HPDE6-E6E7 (cell line): ENCODE data around the gene FGFR3.

ENCODE experiments used
- DNase-seq: peaks from one replicate; pipeline ENCODE4 v3.0.0; 2011; ENCODE audit warnings: missing footprints; ENCODE audit errors: extremely low spot score

FGFR3 gene

DNA sequence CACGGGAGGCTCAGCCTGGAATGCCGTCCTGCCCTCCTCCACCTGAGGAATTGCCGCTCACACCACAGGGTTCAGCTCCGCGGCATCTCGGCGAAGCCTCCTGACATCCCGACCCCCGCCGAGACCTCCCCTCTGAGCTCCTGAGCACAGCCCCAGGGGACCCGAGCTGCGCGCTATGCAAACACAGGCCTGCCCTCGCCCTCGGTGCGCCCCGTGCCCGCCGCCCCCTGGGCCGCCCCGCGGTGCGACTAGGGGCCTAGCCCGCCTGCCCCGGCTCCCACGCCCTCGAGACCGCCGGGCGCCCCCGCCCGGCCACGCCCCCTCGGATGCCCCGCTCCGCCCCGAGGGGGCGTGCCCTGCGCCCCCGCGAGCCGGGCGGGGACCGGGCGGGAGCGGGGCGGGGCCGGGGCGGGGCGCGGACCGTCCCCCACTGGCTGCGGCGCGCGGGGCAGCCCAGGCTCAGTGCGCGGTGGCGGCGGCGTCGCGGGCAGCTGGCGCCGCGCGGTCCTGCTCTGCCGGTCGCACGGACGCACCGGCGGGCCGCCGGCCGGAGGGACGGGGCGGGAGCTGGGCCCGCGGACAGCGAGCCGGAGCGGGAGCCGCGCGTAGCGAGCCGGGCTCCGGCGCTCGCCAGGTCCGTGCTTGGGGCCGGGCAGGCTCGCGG, at the start of gene FGFR3:
Gene FGFR3 (plus strand): TSS at position 462 of the 664 bp plus-strand sequence. CDS start 642 bp downstream, outside the sequence.
- peak; percentile 63 for DNase-seq

DNA sequence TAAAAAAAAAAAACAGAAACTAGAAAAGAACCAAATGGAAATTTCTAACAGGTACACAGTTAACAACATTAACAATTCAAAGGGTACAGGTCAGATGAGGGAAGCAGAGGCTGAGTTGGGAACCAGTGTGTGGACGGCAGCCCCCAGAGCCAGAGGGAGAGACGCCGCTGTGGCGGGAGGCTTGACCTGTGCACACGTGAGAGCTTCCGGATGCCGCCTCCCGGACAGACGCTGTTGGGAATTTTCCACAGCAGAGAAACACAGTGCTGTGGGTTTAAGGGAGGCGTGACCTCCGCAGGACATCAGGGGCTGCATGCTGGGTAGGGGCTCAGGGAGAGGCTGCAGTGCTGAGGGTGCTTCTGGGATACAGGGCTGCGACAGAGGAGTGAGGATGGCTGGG, 49.5 kb upstream of the FGFR3 start:
- no peak for DNase-seq

DNA sequence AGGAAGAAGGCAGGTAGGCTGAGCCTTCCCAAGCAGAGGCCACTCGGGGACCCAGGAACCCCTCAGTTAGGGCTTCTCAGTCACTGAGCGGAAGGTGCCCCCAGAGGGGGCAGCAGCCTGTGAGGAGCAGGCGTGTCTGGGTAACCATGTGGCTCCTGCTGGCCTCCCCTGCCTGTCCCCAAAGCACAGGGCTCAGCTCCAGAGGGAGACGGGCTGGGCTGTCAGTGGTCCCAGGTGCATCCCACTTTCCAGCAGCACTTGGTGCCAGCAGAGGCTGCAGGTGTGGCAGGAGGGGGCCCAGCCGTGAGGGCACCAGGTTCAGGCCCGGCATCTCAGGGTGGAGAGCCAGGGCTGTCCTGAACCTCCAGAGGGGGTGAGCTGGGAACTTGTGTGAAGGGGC, 49.1 kb upstream of the FGFR3 start:
- DNase-seq: no peak

DNA sequence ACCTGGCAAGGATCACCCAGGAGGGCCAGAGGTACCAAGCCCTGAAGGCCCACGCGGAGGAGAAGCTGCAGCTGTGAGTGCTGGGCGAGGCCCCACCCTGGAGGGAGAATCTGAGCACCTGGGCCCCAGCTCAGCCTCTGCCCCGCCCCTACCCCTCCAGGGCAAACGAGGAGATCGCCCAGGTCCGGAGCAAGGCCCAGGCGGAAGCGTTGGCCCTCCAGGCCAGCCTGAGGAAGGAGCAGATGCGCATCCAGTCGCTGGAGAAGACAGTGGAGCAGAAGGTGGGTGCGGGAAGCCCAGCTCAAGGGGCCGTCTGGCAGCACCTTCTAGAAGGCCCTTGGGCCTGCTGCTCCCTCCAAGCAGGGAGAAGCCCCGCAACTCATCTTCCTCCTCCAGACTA, 48.5 kb upstream of the FGFR3 start:
- no peak for DNase-seq

DNA sequence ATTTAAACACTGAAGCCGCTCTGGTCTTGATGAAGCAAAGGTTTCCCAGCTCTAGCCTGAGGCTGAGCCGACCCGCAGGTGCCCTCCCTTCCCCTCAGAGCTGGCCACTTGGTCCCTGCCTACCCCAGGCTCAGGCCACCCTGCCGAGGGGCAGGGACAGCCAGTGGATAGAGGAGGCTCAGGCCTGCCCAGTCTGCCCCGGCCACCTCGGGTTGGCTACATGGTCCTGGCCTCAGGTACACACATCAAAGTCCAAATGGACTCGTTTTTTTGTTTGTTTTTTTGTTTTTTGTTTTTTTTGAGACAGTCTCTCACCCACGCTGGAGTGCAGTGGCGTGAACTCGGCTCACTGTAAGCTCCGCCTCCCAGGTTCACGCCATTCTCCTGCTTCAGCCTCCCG, 47.9 kb upstream of the FGFR3 start:
- no peak for DNase-seq

DNA sequence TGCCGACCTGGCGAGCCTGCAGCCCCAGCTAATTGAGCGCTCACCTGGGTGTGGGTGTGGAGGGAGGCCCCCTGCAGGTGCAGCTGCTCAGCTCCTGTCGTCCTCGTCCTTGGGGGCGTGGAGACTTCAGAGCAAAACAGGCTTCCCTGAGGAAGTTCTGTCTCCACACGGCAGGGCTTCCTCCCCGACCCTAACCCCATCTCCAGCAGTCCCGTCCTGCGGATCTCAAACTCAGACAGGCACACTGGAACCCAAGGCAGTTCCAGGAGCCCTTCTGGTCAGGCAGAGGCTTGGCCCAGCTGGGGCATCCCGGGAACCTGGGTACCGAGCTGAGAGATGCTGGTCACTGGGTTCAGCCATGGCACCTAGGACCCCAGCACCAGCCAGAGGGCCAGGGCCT, 47.4 kb upstream of the FGFR3 start:
- DNase-seq: no peak

DNA sequence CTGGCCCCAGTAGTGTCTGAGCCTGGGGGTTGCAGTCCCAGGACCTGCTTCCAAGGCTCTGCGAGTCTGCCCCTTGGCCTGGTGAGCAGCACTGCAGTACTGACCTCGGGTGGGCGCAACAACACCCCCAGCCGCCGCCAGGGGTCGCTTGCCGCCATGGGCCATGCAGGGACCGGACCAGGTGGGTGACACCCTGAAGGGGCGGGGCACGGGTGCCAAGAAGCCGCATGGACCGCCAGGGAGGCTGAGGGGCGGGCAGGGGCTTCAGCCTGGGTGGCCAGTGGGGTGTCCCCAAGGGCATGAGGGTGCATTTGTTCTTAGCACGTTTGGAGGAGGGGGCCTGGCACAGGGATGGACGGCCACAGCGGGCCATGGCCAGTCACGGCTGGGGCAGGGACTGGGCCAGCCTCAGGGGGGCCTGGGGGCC, 46.8 kb upstream of the FGFR3 start:
- peak; percentile 53 for DNase-seq

DNA sequence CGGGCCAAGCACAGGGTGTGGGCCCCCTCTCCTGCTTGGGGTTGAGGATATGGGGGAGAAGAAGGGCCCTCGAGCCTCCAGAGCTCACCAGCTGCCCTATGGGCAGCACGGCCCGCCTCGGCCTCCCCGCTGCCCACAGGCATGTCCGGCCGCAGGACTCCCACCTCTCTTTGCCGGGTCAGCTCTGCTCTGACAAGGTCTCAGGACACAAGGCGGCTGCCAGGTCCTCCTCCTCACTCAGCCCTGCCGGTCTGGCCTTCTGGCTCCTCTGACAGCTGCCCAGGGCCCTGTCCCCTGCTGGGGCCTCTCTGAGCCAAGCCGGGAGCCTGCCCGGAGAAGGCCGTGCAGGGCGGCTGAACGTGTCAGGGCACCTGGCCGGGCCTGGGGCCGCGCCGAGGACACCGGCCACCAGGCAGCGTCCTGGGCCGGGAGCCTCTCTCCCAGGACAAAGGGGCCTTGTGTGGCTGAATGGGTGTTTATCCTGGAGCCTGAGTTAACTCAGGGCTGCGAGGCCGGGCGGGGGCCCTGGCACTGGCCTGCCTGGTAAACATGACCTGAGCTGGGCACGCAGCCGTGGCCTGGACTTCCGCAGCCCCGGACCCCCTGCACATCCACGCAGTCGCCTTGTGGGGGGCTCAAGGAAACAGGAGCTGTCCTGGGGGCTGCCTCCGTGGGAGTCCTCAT, 46.0 kb upstream of the FGFR3 start:
- DNase-seq: no peak

DNA sequence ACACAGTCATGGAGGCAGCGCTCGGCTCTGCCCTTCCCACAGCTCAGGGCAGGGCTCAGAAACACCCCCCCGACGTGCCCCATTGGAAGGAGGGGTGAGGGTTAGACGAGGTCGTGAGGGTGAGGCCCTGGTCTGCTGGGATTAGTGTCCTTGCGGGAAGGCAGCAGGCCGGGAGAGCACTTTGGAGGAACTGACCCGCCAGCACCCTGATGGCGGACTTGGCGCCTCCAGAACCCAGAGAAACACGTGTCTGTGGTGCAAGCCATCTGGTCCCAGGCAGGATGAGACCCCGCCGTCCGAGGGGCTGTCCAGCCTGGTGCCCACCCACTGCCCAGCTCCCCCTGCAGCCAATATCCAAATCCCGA, 45.5 kb upstream of the FGFR3 start:
- no peak for DNase-seq

DNA sequence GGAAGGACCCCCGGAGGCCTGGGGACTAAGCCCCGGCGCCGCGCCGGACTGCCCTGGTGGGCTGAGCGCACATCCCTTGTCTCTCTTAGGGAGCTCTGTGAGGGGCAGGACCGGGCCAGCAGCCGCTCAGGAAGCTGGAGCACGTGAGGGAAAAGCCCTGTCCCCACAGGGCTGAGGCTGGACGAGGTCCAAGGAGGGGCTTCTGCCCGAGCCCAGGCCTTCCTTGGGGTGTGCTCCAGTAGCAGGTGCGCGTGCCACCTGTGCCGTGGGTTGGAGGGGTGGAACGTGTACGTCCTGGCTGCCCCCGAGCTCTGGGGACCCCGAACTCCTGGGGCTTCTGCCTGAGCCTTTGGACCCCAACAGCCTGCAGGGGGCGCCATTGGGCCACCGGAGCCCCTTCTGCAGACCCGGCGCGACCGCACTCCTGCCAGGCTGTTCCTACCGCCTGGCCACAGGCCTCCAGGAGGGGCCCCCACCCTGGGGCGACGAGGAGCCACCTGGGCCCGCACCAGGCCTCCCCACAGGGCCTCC, 44.6 kb upstream of the FGFR3 start:
- peak; percentile 87 for DNase-seq

DNA sequence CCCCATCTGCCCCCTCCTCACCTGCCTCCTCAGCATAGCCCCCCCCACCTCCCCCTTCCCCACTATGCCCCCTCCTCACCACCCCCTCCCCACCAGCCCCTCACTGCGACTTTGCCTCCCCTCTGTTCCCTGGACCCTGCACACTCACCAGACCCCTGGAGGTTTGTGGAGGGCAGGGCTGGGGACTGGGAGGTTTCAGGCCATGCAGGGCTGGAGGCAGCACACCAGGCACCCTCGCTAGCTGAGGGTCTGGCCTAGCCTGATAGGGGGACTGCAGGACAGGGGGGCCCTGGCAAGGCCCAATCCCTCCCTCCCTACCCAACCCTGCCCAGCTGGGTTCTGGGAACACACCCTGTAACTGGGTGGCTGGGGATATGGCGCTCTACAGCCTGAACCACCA, 43.7 kb upstream of the FGFR3 start:
- no peak for DNase-seq

DNA sequence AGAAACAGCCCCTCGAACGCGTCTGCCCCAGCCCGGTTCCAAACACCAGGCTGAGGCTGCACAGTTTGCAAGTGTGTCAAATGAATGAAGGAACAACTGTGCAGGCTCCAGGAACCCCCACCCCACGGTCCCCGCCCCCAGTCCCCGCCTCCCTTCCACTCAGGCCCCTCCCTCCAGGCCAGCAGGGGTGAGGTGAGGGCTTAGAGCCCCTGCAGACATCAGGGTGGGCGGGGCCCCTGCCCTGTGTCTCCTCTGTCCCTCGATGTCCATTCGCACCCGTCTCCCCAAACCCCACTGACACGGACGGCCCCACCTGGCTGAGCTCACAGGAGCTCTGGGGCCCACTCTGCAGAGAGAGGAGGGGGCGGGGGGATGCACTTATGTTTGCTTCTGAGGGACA, 43.3 kb upstream of the FGFR3 start:
- no peak for DNase-seq

DNA sequence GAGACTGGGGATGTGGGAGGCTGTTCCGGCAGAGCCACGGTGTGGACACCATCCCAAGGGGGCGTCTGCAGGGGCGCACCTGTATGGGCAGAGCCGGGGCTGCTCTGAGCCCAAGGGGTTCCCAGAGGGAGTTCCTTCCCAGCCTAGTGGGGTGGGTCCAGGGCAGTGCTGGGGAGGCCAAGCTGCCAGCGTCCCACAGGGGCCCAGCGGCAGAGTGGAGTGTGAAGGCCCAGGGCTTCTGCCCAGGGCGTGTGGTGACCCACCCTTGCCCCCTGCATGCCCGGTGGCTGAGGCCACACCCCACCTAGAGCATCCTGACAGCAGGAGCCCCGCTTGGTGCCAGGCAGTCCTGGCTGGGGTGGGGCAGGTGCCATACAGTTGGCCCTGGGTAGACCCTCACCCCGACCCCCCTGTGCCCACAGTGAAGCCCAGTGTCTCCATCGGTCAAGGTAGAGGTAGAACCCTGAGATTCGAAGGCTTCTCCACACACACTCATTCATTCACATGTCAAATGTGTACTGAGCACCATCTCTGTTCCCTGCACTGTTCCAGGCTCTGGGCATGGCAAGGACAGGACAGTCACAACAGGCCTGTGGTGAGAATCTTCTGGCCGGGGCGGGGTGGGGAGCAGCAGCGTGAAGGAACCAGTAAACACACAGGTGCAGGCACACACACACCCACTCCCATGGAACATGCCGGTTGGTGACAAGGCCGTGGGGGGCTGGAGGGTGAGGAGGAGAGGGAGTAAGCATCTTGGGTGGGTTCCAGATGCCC, 42.5 kb upstream of the FGFR3 start:
- DNase-seq: no peak

DNA sequence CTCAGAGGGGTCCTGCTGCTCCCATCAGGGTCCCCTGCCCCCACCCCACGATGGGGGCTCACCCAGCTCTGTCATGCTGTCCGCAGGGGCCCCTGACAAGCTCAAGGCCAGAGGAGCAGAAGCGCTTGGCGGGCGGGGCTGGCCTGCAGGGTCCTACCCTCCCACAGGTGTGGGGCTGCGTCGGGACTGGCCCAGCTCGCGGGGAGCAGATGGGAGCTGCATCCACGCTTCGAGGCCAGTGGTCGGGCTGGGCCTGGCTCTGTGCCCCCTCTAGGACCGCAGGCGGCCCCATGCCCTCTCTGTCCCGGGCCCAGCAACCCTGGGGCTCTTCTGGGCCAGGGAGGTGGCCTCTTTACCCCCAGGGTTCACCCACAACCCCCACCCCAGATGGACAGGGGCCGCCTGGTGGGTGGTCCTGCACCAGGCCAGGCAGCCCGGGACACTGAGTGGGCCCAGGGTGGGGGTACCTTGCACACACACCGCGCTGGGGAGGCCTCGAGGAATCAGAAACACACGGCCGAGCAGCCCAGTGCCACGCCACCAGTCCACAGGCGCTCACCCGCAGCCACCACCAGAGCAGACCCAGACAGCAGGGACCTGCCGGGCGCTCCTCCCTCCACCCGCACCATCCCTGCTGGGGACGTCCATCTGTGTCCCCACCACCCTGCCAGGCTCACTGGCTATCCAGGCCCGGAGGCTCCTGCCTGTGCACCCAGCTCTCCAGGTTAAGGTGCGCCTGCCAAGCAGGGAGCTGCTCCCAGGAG, 41.8 kb upstream of the FGFR3 start:
- no peak for DNase-seq

DNA sequence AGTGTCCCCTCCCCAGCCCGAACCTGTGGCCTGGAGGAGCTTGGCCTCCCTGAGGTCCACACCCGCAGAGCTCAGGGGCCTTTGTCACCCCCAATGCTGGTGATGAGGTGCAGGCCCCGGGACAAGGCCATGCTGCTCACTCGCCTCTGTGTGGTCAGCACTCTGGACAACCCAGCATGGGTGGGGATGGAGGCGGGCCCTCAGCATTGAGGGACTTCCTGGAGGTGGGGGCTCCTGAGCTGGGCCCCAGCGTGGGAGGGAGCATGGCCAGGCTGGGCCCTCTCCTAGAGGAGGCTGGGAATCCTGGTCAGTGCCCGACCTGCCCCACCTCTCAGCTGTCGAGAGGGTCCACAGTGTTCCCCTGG, 41.2 kb upstream of the FGFR3 start:
- no peak for DNase-seq

DNA sequence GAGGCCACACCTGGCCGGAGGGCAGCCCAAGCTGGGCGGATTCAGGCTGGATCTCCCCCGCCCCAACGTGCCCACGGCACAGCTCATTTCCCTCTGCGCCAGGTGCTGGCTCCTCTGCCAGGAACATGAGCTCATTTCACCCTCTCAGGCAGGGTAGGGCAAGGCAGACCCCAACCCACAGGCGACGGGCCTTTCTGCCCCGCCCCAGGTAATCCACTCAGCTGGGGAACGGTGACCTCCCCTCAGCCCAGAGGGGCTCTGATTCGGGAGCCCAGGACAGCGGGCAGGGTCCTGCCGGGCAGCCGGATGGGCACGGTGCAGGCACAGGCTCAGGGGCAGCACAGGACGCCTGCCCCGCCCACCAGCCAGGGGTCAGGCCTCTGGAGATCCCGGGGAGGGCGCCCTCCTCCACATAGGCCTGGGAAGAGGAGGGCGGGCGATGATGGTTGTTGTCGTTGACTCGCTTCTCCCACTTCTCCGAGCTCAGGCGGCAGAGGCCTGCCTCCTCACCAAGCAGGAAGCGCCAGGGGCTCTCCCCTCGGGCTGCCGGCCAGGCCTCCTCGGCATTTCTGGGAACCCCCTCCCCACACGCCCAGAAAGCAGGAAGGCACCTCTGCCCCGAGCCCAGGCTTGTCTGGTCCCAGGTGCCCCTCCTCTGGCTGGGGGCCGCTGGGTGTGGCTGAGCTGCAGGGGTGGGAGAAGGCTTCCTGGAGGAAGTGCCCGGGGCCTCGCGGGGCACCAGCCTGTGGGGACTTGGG, 40.6 kb upstream of the FGFR3 start:
- peak; percentile 59 for DNase-seq

DNA sequence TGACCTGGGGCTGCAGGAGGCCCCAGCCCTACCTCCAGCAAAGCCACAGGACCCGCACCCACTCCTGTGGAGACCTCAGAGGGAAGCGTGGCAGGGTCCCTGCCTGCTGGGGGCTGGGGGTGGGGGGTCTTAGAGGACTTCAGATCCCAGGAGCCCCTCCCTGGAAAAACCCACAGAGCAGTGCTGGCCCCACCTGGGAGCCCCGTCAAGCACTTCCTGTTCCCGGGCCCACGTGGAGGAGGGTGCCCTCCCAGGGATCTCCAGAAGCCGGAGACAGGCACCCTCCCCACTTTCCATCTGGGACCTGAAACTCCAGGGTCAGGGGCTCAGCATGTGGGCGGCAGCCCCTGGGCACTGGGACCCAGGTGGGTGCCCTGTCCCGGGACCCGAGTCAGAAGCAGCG, 39.8 kb upstream of the FGFR3 start:
- DNase-seq: no peak

DNA sequence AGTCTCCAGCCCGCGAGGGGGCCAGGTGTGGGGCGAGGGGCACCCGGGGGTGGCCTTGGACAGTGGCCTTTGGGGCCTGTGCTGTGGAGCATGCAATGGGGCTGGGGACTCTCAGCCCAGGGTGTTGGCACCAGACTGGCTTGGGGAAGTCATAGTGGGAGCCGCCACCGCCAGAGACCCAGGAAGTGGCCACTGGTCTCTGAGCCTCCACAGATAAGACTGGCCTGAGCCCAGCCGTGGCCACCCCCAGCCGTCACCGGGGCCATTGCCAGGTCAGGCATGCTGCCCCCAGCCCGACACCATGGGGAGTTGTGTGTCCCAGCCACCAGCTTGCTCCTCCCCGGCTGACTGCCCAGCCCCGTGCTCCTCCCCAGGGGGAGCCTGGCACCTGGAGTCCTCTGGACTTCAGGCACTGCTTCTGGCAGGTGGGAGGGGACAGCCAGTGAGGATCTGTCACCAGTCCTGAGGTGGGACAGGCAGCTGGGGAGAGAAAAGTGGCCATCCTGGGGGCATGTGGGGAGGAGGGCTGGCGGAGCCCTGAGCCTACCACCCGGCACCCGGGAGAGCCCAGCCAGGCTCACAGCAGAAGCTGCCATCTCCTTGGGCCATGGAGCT, 39.3 kb upstream of the FGFR3 start:
- no peak for DNase-seq

DNA sequence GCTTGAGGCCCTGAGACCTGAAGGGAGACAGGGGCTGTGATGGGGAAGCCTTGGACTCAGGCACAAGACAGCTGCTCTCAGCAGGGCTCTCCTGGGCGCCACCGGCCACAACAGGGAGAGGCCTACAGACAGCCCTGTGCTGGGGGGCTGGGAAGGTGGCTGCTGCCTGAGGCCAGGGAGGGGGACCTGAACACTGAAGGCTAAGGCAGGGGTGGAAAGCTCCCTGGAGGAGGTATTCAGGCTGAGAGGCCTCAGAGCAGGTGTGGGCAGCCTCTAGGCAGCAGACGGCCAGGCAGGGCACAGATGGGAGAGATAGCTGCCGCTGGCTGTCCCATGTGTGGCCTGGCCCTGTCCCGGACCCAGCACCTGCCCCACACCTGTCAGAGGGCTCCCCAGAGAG, 38.8 kb upstream of the FGFR3 start:
- no peak for DNase-seq

DNA sequence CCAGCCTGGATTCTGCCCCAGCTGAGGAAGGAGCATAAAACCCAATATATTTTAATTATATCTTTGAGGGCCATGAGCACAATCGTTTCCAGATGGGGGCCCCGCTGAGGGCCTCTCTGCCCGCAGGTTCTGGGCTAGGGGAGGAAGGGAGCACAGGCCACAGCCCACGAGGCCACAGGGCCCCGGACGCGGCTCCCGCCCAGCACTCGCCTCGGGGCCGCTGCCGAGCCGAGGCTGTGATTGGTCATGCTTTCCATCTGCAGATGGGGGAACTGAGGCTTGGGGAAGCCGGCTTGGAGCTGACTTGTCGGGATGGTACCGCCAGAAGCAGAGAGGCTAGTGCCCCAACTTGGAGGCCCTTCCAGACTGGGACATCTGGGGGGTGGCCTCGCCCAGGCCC, 37.8 kb upstream of the FGFR3 start:
- DNase-seq: no peak

DNA sequence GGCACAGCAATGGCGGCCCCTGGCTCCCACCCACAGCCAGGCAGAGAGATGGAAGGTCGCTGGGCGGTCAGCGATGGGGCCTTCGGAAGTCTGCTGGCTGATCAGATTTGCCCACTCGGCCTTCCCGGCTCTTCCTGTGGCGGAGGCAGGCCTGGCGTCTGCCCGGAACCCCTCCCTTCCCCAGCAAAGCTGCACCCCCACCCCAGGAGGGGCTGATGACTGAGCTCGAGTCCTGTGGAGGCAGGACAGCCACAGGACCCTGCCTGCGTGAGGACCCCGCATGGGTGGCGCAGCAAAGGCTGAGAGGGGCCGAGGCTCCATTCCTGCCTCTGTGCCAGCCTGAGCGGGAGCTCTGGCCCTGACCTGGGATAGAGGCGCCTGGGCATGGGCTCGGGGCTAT, 37.0 kb upstream of the FGFR3 start:
- no peak for DNase-seq
